HepG2 (cell line): ENCODE measurements around the gene USP30. TPM values are rescaled to one million over a fixed set of nuclear protein-coding genes. Genes with fewer than 3 reads are reported as not detected.
A peak's percentile ranks its signal among the peaks of the same experiment; 100 is the strongest.

Experiments used
- ARID3A ChIP-seq: IDR thresholded peaks from 2 replicates; pipeline ENCODE4 v1.6.1; 2012; ENCODE audit warnings: low read depth, low read length, improper control_type of control experiment
- CREB1 ChIP-seq, 2 experiments: fragments of 450-650 bp in 1 of 2; IDR thresholded peaks; 2 replicates each; pipeline ENCODE4 v1.6.1; 2016 to 2017; ENCODE audit warnings: control low read depth in 1 of 2, mild to moderate bottlenecking in 1 of 2, missing compliant biosample characterization in 1 of 2, missing genetic modification characterization in 1 of 2
- ELF3 ChIP-seq: IDR thresholded peaks from 2 replicates; pipeline ENCODE4 v1.6.1; 2016; ENCODE audit warnings: missing genetic modification reagents, missing compliant biosample characterization
- ETS1 ChIP-seq: sonication (generic); formaldehyde crosslinking; IDR thresholded peaks from 2 replicates; pipeline ENCODE4 v1.4.0; 2020; ENCODE audit warnings: missing genetic modification reagents
- HNRNPUL1 ChIP-seq: fragments of 200-400 bp; formaldehyde crosslinking; IDR thresholded peaks from 2 replicates; pipeline ENCODE4 v1.6.1; 2017; ENCODE audit warnings: low read depth, mild to moderate bottlenecking, low read length, moderate library complexity
- KMT2B ChIP-seq: IDR thresholded peaks from 2 replicates; pipeline ENCODE4 v1.6.1; 2016; ENCODE audit warnings: missing genetic modification reagents, missing compliant biosample characterization
- MAFF ChIP-seq: IDR thresholded peaks from 2 replicates; pipeline ENCODE4 v1.6.1; 2011; ENCODE audit warnings: low read depth, low read length, improper control_type of control experiment
- MED13 ChIP-seq: sonication (generic); formaldehyde crosslinking; IDR thresholded peaks from 2 replicates; pipeline ENCODE4 v1.5.0; 2020; ENCODE audit warnings: missing genetic modification reagents
- MEIS1 ChIP-seq: sonication (generic); formaldehyde crosslinking; IDR thresholded peaks from 2 replicates; pipeline ENCODE4 v1.9.0; 2021; ENCODE audit warnings: mild to moderate bottlenecking, missing genetic modification reagents, moderate library complexity, borderline replicate concordance
- NCOA5 ChIP-seq: sonication (generic); formaldehyde crosslinking; IDR thresholded peaks from 2 replicates; pipeline ENCODE4 v1.4.0; 2020; ENCODE audit warnings: missing genetic modification reagents
- PHF5A ChIP-seq: IDR thresholded peaks from one replicate; pipeline ENCODE4 v1.6.1; 2018; ENCODE audit warnings: low read depth, missing genetic modification reagents; ENCODE audit not compliant: unreplicated experiment
- REPIN1 ChIP-seq: sonication (generic); formaldehyde crosslinking; IDR thresholded peaks from 2 replicates; pipeline ENCODE4 v1.8.0; 2022; ENCODE audit warnings: missing genetic modification reagents, low read depth, mild to moderate bottlenecking, borderline replicate concordance
- RFXAP ChIP-seq: sonication (generic); formaldehyde crosslinking; IDR thresholded peaks from 2 replicates; pipeline ENCODE4 v1.4.0; 2020; ENCODE audit warnings: missing genetic modification reagents, borderline replicate concordance
- TIGD3 ChIP-seq: sonication (generic); formaldehyde crosslinking; IDR thresholded peaks from 2 replicates; pipeline ENCODE4 v1.5.1; 2020; ENCODE audit warnings: mild to moderate bottlenecking, missing genetic modification reagents, borderline replicate concordance
- TRIM24 ChIP-seq: sonication (generic); formaldehyde crosslinking; IDR thresholded peaks from 2 replicates; pipeline ENCODE4 v1.8.0; 2022; ENCODE audit warnings: mild to moderate bottlenecking, missing genetic modification reagents
- UBTF ChIP-seq: sonication (generic); formaldehyde crosslinking; IDR thresholded peaks from 2 replicates; pipeline ENCODE4 v1.4.0; 2020; ENCODE audit warnings: mild to moderate bottlenecking, missing genetic modification reagents
- ZFYVE20 ChIP-seq: sonication (generic); formaldehyde crosslinking; IDR thresholded peaks from 2 replicates; pipeline ENCODE4 v1.8.0; 2023; ENCODE audit warnings: low read depth, mild to moderate bottlenecking, moderate library complexity, missing genetic modification reagents, borderline replicate concordance
- ZNF20 ChIP-seq: sonication (generic); formaldehyde crosslinking; IDR thresholded peaks from 2 replicates; pipeline ENCODE4 v1.4.0; 2020; ENCODE audit warnings: mild to moderate bottlenecking, moderate library complexity, missing genetic modification reagents
- ZNF547 ChIP-seq: sonication (generic); formaldehyde crosslinking; IDR thresholded peaks from 2 replicates; pipeline ENCODE4 v1.5.1; 2020; ENCODE audit warnings: mild to moderate bottlenecking, missing genetic modification reagents
- ZNF644 ChIP-seq: IDR thresholded peaks from 2 replicates; pipeline ENCODE4 v1.6.1; 2016; ENCODE audit warnings: low read depth
- ZNF737 ChIP-seq: sonication (generic); formaldehyde crosslinking; IDR thresholded peaks from 2 replicates; pipeline ENCODE4 v1.5.0; 2020; ENCODE audit warnings: missing genetic modification reagents, mild to moderate bottlenecking, borderline replicate concordance
- ZNF770 ChIP-seq: sonication (generic); formaldehyde crosslinking; IDR thresholded peaks from 2 replicates; pipeline ENCODE4 v1.5.0; 2020; ENCODE audit warnings: mild to moderate bottlenecking, missing genetic modification reagents
- ZSCAN9 ChIP-seq: IDR thresholded peaks from 2 replicates; pipeline ENCODE4 v1.6.1; 2016; ENCODE audit warnings: borderline replicate concordance
- polyA plus RNA-seq, 8 experiments: library from polyadenylated mRNA; depleted of rRNA in 3 of 8; stranded (reverse) in 7 of 8; unstranded in 1 of 8; fragments of >200 nt; fragmentation: Illumina TruSeq in 4 of 8; extraction: Trizol in 4 of 8; gene quantifications; 2 replicates each; pipeline versions ENCODE4 v1.2.1 to v1.2.3, GENCODE V29; 2011 to 2016; ENCODE audit warnings: low read depth in 4 of 8, missing spikeins in 1 of 8, mixed read lengths in 1 of 8; ENCODE audit not compliant: insufficient read depth in 1 of 8
- total RNA-seq, 5 experiments: library from RNA; depleted of rRNA; stranded (reverse); fragments of >200 nt; fragmentation: Illumina TruSeq; extraction: Trizol; gene quantifications; 2 replicates each; pipeline ENCODE4 v1.2.3, GENCODE V29; 2016; ENCODE audit warnings: low read depth in 1 of 5

The USP30 gene
- total and polyA plus RNA-seq, 2 of the 13 experiments (the other 11 are each of a cell fraction or from before 2014, with no cell fraction given) = 11.2 to 20.8 TPM

- TF ChIP-seq MAFF (no peak), ETS1 (CRISPR knock-in tag) (no peak), RFXAP (CRISPR knock-in tag) (no peak), ZNF20 (CRISPR knock-in tag) (no peak), ZNF547 (CRISPR knock-in tag) (no peak), MED13 (CRISPR knock-in tag) (no peak), MEIS1 (CRISPR knock-in tag) (no peak), UBTF (no peak), PHF5A (CRISPR knock-in tag) (no peak), NCOA5 (CRISPR knock-in tag) (no peak), CREB1 (IDR thresholded peaks at IDR 0.05) (no peak), CREB1 (CRISPR knock-in tag; IDR thresholded peaks at IDR 0.05) (0 out of 2 replicates have a peak, but pooled peaks have one; percentile 19), KMT2B (CRISPR knock-in tag) (no peak), ARID3A (no peak), ZNF770 (CRISPR knock-in tag) (peak; percentile 85), TRIM24 (CRISPR knock-in tag) (no peak), ZSCAN9 (CRISPR knock-in tag) (no peak), HNRNPUL1 (no peak), ZNF644 (CRISPR knock-in tag) (0 out of 2 replicates have a peak, but pooled peaks have one; percentile 4), ELF3 (CRISPR knock-in tag) (no peak), ZNF737 (CRISPR knock-in tag) (no peak), TIGD3 (CRISPR knock-in tag) (no peak), ZFYVE20 (no peak), REPIN1 (CRISPR knock-in tag) (0 out of 2 replicates have a peak, but pooled peaks have one; percentile 5)
Observed at GRCh38 chr12:109065853-109066193, 13.4 kb downstream of the USP30 start (continued).
